ENCODE results near the gene SLAIN1.

Gene SLAIN1

GRCh38 chr13:77811981-77812380, 114.5 kb downstream of the SLAIN1 start:
- no peak for TF ChIP-seq FOXP2 (optimal IDR thresholded peaks at IDR 0.05; ENCODE audit: borderline replicate concordance, extremely low read depth, extremely low read length, insufficient read depth)
- TF ChIP-seq SIN3A (IDR thresholded peaks at IDR 0.05; ENCODE audit: borderline replicate concordance, insufficient read depth, low read length), result no peak
- no peak for TF ChIP-seq POLR2AphosphoS5 (IDR thresholded peaks at IDR 0.05; ENCODE audit: low read depth, low read length)
- TF ChIP-seq TAF1 (IDR thresholded peaks at IDR 0.05; ENCODE audit: borderline replicate concordance, insufficient read depth, low read length), result no peak
- no peak for TF ChIP-seq REST (IDR thresholded peaks at IDR 0.05; ENCODE audit: insufficient read depth in 1 of 2, low read depth in 2 of 2, low read length in 2 of 2)

All from PFSK-1 (cell line).